Tibial nerve (tissue), 3 donors: ENCODE data around the gene EVX1.

Experiments used
- CTCF ChIP-seq, 5 experiments: fragments of 200-600 bp in 3 of 5; fragments of 450-650 bp in 2 of 5; sonication (generic) in 3 of 5; IDR thresholded peaks; one replicate each; pipeline ENCODE4 v1.5.1; 2016 to 2019; ENCODE audit warnings: antibody characterized with exemption in 5 of 5, mild to moderate bottlenecking in 3 of 5, moderate library complexity in 2 of 5
- POLR2A ChIP-seq, 2 donors: fragments of 450-650 bp; IDR thresholded peaks; one replicate each; pipeline ENCODE4 v1.6.1; 2017; ENCODE audit warnings: antibody characterized with exemption in 2 of 2, mild to moderate bottlenecking in 2 of 2, moderate library complexity in 2 of 2

- TF ChIP-seq POLR2A (IDR thresholded peaks at IDR 0.05) (no peak), CTCF (IDR thresholded peaks at IDR 0.05) (no peak)
These were observed 37.0 kb upstream of the EVX1 start for GRCh38 chr7:27205325-27206280.
